Esophagus muscularis mucosa (tissue), 3 donors: ENCODE data around the gene KLHL29.

Experiments
- CTCF ChIP-seq, 3 experiments: fragments of 200-600 bp in 2 of 3; fragments of 450-650 bp in 1 of 3; sonication (generic) in 2 of 3; IDR thresholded peaks; one replicate each; pipeline ENCODE4 v1.5.1; 2017 to 2019; ENCODE audit warnings: antibody characterized with exemption in 3 of 3, mild to moderate bottlenecking in 2 of 3, moderate library complexity in 1 of 3
- POLR2AphosphoS5 ChIP-seq, 2 donors: sonication (generic); formaldehyde crosslinking; IDR thresholded peaks; one replicate each; pipeline ENCODE4 v1.6.1; 2017; ENCODE audit warnings: antibody characterized with exemption in 2 of 2

- no peak for TF ChIP-seq POLR2AphosphoS5 (IDR thresholded peaks at IDR 0.05)
- no peak for TF ChIP-seq CTCF (IDR thresholded peaks at IDR 0.05)
Observed at GRCh38 chr2:23412556-23413155, 27.7 kb downstream of the KLHL29 start.
